ENCODE results near the gene RIMS1.

The RIMS1 gene

DNA sequence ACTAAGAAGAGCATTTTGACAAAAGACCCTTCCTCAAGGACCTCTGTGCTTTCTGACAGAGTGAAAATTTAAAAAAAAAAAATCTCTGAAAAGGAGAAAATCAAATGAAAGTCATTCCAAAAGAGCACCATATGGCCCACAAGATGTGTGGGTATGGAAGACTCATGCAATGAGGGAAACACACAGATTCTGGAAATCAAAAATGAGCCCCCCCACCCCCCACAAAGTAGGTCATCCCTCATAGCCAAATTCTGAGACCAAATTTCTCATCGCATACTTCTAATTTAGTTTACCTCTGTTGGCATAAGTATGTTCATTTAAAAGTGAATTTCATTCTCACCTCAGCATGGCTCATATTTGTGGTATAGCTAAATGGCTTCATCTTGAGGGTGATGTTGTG, 554.3 kb downstream of the RIMS1 start:
- Histone ChIP-seq H3K27me3 (ENCODE audit: insufficient read depth, low read length) (no peaks in the 10 kb centered on the region), H3K9ac (ENCODE audit: low read depth, low read length) (no peak overlapping the region), H3K4me3 (ENCODE audit: low read length) (no peak overlapping the region), H3K36me3 (ENCODE audit: insufficient read depth, low read length) (no peaks in the 10 kb centered on the region), H3K4me1 (ENCODE audit: insufficient read depth, low read length) (peaks cover 11% of the 10 kb centered on the region; the same call in 1 of the 2 replicates), H3K27ac (ENCODE audit: low read depth, low read length) (no peak overlapping the region), H3K9me3 (ENCODE audit: insufficient read depth, low read depth, low read length) (no peaks in the 10 kb centered on the region)
- WGBS, result no CpG with 5 or more reads among the region's 1 CpG

DNA sequence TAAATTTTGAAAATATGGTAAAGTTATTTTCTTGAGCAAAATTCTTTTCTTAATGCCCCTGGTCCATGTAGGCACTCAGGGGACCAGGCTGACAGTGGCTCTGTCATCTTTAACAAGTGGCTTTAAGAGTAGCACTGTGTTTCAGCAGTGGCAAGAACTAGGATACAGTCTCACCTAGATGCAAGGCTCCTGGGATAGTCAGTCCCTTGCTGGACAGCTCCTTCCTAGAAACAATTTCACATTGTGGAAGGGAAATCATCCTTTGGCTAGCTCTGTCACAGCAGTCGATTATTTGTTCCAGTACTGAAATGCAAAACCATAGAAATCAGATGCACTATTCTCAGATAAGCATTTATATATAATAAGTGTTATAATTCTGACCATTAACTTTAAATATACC, 560.1 kb downstream of the RIMS1 start:
- no peaks in the 10 kb centered on the region for H3K36me3 ChIP-seq (ENCODE audit: insufficient read depth, low read length)
- H3K4me3 ChIP-seq (ENCODE audit: low read length), result no peak overlapping the region
- no peaks in the 10 kb centered on the region for H3K27me3 ChIP-seq (ENCODE audit: insufficient read depth, low read length)
- H3K27ac ChIP-seq (ENCODE audit: low read depth, low read length), result no peak overlapping the region
- no peaks in the 10 kb centered on the region for H3K9me3 ChIP-seq (ENCODE audit: insufficient read depth, low read depth, low read length)
- H3K4me1 ChIP-seq (ENCODE audit: insufficient read depth, low read length), result peaks cover 11% of the 10 kb centered on the region; the same call in 1 of the 2 replicates
- no peak overlapping the region for H3K9ac ChIP-seq (ENCODE audit: low read depth, low read length)
- 80% methylated on average over 1 of the region's 1 CpG for WGBS
